ENCODE measurements around the gene TBC1D21. TPM values are rescaled to one million over a fixed set of nuclear protein-coding genes. Genes with fewer than 3 reads are reported as not detected.
A peak's percentile ranks its signal among the peaks of the same experiment; 100 is the strongest.

TBC1D21 gene
- total RNA-seq, 1 experiment from 2014 or later = not detected

DNA sequence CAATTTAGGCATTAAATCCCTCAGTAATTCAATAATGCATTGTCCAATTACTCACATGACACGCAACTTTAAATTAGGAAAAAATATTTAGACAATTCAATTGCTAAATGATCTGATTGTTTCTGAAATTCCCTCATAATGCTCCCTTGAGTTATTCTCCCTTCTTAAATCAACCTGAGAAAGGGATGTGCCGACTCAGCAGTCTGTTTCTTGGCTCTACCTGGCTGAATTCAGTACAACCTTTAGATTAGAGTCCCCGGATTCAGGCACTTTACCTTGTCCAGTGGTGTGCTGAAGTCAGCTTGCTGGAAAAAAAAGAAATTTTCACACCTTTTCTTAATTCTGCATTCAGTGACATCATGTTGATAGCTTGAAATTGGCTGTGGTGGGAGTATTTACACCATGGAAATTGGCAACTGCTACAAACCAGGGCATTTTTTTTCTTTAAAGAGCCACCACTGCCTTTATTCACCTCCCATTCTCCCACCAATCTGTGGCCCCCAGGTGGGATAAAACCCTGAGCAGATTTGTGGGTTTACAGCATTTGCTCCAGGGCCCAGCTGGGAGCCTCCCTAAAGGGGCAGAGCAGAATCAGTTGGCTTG is 32.0 kb downstream of the TBC1D21 start:
- DNase-seq (ENCODE audit: extremely low read depth, low read depth) = no peak

DNA sequence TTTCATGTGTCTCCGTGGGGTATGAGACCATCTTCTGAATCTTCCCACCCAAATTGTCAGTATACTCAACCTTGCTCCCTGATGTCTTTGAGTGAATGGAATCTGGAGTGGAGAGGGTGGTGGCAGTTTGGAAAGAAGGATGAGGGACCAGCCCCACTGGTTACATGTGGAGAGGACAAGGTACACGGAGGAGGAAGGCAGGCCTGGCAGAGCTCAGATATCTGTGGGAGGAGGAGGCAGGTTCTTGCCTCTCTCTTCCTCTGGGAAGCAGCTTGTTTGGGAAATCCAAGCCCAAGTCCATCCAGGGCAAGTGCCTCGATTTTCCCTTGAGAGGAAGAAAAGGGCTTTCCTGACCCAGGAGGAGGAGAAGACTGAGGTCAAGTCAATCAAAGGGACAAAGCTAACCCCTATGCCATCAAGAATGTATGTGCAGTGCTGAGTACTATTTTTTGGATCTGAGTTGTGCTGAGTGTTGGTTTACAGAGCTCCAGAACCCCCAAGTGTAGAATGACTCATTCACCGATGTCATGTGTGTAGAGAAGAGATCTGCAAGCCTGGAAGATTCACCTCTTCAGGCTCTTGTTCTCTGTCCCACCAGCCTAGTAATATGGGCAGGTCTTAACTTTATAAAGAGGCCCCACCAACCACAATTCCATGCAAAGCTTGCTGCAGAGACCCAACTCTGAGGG is 33.1 kb downstream of the TBC1D21 start:
- no peak for DNase-seq (ENCODE audit: extremely low read depth, low read depth)

DNA sequence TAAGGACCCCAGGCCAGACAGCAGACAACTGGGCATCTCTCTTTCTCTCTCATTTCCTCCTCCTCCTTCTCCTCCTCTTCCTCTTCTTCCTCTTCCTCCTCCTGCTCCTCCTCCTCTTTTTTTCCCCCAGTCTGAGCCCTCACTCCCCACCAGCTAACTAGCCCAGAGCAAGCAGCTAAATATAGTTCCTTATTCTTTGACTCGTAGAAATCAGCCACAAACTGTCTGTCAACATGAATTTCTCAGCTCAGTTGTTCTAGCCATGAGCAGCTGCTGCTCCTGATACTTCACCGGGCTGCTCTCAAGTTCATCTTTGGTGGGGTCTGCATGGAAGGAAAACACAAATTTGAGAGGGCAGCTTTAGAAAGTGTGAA is 33.7 kb downstream of the TBC1D21 start:
- DNase-seq (ENCODE audit: extremely low read depth, low read depth) = no peak

DNA sequence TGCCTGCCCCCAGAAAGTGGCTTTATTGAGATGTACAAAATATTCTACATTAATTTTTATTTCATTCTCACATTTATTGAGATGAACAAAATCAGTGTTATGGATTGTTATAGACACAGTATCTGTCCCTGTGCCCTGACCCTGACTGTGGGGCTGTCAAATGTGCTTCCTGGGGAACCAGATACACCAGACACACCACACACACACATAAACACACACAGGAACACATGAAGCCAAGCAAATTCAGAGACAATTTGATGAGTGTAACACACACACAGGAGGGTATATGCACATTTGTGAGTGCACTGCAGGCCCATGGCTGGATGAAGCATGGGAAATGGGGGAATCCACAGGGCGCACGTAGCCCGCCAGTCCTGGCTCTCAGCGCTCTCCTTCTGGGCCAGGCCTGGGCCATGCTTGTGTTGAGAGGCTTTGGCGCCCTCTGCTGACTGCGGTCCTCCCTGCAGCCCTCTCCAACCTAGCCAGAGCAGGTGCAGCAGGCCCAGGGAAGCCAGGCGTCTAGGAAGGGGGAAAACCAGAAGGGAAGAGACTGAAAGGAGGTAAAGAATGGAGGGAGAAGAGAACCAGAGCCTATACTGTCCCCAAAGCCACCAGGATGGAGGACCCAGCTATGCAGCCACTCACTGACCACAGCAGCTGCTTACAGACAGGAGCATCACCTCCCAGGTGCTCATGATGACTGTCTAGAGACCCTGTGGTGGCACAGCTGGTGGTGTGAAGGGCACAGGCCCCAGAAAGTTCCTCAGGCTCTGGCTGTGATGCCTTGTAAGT is 34.9 kb downstream of the TBC1D21 start:
- peak; percentile 60 for DNase-seq (ENCODE audit: extremely low read depth, low read depth)

DNA sequence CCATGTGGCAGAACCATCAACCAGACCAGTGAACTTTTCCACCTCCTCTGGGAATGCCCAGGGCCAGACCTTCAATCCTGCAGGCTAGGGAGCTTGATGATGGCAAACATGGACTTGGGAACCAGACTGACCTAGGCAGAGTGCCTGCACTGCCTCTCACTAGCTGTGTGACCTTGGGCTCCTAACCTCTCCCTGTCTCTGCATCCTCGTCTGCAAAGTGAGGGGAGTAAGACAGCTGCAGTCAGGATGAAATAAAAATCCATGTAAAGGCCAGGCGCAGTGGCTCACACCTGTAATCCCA is 35.4 kb downstream of the TBC1D21 start:
- no peak for DNase-seq (ENCODE audit: extremely low read depth, low read depth)

DNA sequence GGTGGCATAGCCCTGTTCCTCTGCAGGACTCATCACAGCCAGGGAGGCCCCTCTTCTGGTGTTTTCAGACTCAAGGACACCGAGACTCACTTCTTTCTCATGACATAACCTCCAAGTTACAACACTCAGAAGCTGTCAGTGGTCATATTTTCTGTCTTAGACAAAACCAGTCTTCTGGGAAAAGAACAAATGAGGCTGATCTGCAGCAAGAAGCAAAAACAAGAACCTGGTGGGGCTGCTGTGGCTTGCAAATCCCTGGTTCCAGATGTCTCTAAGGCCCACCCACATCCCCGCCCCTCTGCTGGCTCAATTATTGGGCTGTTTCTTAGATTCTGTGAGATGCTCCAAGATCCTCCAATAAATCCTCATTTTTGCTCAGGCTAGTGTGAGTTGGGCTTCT is 36.3 kb downstream of the TBC1D21 start:
- DNase-seq (ENCODE audit: extremely low read depth, low read depth) = no peak

DNA sequence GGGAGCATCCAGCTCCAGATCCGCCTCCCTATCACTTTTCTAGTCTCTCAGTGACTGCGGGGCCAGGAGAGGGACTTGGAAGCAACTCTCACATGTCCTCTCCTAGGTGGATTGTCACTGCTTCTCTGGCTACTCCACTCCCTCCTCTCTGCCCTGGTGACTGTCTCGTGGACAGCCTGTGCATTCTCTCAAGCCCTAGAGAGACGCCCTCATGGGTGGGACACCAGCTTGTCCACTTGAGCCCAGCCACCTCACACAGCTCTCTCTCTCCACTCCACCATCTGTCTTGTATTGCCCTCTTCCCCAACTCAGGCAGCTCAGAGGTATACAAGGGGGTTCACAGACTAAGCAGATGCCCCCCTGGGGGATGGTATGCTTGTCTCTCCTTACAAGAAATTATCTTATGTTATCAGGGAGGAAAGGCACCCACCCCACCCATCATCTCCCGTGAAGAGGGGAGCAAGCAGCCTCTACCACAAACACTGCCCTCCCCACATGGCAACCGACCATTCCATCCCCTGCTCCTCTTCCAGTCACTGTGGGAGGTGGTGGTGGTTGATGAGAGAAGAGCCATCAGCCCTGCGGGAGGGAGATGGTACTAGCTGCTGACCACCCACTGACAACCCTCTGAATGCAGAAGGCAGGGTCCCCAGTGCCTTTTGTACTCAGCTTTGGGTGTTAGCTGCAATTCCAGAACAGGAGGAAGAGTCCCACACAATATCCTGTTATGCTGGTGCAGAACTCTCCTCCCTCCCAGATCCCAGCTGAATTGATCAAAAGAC is 37.3 kb downstream of the TBC1D21 start:
- no peak for DNase-seq (ENCODE audit: extremely low read depth, low read depth)

DNA sequence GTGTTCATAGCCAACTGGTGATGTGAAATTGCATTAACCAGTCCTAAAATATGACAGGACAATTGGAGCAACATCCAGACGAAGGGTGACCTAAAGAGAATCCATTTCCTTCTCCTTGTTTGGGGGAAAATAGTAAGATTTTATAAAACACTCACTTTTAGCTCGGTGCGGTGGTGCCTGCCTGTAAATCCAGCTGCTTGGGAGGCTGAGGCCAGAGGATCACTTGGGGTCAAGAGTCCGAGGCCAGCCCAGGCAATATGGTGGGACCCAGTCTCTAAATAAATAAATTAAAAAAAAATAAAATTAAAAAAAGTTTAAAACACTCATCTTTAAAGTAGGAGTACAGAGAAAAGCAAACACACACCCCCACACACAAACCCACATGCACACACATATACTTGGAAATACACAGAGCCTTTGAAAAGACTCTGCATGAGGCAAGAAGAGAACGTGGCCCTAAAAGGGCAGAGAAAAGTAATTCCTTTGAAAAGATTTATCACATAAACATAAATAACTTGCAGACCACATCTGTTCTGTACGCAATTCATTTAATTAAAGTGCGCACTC is 38.7 kb downstream of the TBC1D21 start:
- DNase-seq (ENCODE audit: extremely low read depth, low read depth) = no peak

DNA sequence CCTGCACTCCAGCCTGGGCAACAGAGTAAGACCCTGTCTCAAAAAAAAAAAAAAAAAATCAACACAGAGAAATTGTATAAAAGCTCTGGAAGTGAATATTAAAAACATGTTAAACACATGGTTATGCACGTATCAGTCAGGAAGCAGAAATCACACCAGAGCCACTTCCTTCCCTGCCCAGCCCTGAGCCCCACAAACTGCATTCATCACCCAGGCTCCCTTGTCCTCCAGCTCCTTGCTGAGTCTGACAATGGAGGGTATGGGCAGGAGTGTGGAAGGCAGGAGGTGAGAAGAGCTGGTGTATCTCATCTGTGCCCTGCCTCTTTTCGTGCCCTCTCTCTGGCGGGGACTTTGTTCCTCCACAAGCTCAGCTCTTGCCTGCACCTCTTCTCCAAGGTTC is 40.8 kb downstream of the TBC1D21 start:
- DNase-seq (ENCODE audit: extremely low read depth, low read depth) = no peak

DNA sequence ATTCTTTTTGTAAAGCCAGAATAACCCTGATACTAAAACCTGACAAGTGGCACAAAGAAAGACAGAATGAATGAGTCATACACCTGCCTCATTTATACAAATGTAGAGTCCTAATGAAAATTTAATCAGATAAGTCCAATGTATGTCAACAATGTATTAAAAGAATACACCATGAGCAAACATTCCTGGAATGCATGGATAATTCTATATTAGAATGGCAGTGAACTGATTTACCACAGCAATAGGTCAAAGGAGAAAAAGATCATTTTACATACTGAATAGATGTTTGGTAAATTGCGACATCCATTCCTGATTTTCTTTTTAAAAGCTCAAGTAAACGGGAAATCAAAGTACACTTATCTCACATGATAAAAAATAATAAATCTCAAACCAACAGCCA is 41.7 kb downstream of the TBC1D21 start:
- DNase-seq (ENCODE audit: extremely low read depth, low read depth) = no peak

DNA sequence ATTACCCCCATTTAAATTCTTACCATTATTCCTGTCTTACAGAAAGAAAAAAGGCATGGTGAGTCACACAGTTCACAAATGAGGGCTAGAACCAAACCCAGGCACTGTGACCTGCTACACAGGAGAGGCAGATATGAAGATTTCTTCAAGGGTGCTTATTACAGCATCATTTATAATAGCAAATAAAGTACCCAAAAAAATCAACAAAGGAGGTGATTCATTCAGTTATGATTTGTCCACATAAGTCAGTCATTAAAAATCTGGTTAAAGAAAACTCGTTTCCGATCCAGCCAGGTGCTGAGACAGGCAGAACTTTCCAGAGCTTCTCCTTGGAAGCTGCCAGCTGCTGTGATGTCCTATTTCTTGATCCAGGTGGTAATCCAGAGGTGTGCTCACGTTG is 45.4 kb downstream of the TBC1D21 start:
- no peak for DNase-seq (ENCODE audit: extremely low read depth, low read depth)

DNA sequence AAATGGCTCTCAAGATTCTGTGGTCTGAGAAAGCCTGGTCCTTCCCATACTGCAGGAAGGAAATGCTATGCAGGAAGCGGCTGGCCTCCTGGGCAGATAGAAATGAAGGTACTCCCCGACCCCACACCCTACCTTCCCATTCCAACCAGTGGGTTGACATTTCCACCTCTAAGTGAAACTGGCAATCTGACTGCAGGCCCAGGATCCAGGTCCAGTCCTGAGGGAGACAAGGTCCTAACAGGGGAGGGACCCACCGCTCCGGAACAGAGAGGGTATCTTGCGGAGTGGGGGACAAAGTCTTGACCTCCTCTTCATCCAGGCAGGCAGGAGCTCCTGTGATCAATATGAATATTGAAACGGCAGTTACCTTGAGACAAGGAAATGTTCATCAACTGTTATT is 46.3 kb downstream of the TBC1D21 start:
- DNase-seq (ENCODE audit: extremely low read depth, low read depth) = no peak

DNA sequence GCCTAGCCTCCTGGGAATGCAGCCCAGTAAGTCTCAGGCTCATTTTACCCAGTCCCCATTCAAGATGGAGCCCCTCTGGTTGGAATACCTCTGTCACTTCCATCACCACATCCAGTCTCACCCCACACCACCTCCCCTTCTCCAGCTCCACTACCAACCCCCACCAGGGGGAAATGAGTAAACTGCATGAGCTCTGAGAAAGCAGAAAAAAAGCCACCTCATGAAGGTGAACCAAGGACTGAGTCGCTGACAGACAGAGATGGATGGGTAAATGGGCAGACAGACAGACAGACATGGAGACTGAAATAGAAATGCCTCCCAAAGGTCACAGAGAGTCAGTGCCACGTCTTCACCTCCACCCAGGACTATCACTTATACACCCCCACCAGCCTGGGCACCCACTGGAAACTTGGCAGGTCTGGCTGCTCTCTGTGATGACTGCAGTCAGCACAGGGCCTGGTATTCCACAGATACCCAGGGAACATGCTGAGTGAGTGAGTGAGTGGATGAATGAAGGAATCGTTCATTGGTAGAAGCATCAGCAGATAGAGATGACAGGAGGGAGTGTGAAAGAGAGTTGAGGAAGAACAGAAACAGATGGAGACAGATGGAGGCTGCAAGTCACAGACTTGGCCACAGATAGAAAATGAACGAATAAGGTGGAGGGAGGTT is 48.0 kb downstream of the TBC1D21 start:
- DNase-seq (ENCODE audit: extremely low read depth, low read depth) = no peak

DNA sequence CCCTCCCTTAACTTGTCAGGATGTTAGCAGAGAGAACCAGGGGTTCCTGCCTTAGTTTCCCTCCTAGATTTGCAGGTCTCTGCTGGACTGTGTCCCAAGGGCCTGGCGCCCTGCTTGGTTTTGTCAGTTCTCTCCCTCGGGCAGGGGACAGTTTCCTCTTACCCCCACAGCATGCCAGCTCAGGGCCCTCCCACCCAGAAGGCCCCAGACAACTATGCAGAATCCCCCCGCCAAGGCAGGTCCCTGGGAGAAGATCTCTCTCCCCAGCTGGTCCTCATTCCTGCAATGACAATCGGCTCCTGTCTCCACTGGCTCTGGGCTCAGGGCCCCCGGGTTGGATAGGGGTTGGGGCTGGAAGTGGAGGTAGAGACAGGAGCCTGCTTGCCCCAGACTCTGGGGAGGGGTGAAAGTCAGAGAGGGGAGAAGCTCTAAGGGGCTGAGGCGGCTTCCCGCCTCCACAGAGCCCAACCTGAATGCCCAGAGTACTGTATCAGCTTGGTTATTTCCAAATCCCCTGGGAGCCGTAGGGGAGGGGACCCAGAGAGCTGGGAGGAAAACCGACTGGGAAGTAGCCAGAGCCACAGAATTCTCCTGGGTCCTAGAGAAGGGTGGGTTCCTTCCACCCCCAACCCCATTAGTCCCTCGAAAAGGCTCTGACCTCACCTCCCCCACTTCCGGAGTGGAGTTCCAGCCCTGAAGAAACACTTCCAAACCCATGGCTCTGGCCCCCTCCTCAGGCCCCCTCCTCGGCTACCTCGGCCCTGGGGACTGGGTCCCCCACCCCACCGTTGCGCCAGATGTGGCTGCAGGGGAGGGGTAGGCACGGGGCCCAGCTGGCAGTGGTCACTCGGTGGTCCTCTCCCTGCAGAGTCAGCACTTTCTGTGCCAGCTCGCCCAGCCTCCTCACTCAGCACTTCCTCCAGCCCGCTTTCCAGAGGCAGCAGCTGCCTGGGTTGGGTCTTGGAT is 49.1 kb downstream of the TBC1D21 start:
- no peak for DNase-seq (ENCODE audit: extremely low read depth, low read depth)

DNA sequence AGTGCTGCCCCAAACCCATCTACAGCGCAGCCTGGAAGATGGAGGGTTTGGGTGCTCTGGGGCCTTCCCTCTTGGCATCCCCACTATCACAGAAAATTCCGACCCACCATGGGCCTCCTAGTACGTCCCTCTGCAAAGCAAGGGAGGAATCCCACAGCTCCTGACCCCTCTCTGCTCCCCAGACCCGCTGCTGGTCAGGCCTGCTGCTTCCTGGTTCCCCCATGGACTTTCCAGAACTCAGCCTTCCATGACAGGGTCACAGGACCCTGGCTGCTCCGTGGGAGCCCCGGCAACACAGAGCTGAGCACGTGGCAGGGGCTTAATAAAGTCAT is 49.8 kb downstream of the TBC1D21 start:
- DNase-seq (ENCODE audit: extremely low read depth, low read depth) = no peak

DNA sequence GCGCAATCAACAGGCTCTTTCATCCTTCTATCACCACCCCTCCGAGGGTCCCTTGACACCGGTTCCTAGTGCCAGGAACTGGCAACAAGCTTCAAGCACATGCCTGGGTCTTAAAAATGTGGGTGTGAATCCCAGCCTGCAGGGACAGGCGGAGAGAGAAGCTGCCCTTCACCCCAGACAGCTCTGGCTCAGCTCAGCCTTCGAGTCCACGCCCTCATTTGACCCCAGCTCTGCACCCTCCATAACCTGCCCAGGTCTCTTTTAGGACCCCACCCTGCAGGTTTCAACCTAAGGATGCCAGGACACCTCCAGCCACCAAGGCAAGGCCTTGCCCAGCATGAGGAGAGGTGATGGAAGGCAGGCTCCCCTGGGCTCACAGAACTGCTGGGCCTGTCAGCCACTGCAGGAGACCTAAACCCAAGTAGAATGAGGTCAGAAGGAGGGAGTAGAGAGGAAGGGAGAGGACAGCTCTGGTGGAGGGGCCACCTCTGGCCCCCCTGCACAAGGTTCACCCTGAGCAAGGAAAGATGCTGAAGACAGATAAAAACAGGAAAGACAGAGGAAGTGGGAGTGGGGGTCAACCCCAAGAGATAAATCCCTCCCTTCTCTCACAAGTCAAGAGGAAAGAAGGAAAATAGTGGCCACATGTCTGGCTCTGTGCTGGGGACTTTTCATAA is 50.3 kb downstream of the TBC1D21 start:
- DNase-seq (ENCODE audit: extremely low read depth, low read depth) = no peak

DNA sequence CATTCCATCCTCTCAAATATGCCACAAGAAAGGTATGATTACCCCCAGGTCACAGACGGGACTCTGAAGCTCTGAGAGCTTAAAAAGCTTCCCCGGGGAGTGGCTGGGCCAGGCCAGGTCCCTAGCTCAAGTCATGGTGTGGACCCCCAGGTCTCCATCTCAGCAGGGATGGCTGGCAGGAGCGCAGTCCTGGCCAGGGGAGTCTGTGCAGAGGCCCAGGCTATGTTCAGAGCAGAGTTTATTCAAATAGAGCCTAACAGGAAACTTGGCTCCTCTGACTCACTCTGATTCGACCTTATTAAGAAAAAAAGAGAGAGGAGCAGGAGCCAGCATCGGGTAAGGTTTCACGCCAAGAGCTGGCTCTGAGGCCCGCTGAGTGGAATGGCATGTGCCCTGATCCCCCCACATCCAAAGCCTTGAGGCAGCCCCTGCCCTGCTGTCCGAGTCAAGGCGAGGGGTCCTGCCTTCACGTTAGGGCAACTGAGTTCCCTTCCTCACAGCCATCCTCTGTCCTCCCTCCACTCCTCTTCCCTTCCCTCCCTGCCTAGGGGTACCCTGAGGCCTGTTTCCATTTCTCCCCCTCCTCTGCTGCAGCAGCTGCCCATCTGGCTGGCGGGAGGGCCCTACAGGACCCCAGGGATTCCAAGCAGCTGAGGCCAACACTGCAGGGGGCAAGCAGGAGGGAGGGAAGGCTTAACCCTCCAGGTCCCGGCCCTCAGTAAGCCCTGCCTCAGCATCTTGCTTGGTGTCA is 51.0 kb downstream of the TBC1D21 start:
- no peak for DNase-seq (ENCODE audit: extremely low read depth, low read depth)

DNA sequence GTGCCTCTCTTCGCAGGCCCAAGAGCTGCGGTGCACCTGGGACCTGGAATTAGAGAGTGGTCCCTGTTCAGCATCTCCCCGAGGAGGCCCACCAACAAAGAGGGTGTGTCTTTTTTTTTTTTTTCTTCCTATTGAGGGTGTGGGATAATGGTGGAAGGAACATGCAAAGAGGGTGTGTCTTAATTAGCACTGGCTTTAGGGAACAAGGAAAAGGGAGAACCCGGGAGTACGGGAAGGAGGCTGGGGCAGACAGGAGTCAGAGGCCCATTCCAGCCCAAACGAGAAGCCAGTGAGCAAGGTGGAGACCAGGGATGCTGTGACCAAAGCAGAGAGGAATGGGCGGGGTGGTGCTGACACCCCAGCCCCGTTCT is 52.5 kb downstream of the TBC1D21 start:
- DNase-seq (ENCODE audit: extremely low read depth, low read depth) = no peak
